Stimulated activated CD8-positive, alpha-beta memory T cell treated with anti-CD3 and anti-CD28 coated beads, Interleukin-2, amount 100 ng/mL, for 1 hour (primary cell): Measurements from ENCODE around the gene FLNB.

Experiments used
- DNase-seq, 2 donors: peaks; one replicate each; pipeline ENCODE4 v3.0.0-alpha.2; 2020; ENCODE audit warnings: low read depth in 2 of 2

The FLNB gene

GRCh38 chr3:58135712-58136543 lies 127.7 kb downstream of the FLNB start:
- no peak for DNase-seq

GRCh38 chr3:58137306-58137705 lies 129.1 kb downstream of the FLNB start:
- DNase-seq = no peak

- no peak for DNase-seq
Observed at GRCh38 chr3:58141766-58142345, 133.6 kb downstream of the FLNB start.

GRCh38 chr3:58143417-58144055 lies 135.3 kb downstream of the FLNB start:
- DNase-seq = no peak

GRCh38 chr3:58144478-58145325 lies 136.5 kb downstream of the FLNB start:
- no peak for DNase-seq

- DNase-seq = no peak
Observed at GRCh38 chr3:58148049-58148448, 139.8 kb downstream of the FLNB start.

- DNase-seq = no peak
Observed at GRCh38 chr3:58150130-58150809, 142.0 kb downstream of the FLNB start.

- no peak for DNase-seq
Observed at GRCh38 chr3:58150810-58151199, 142.6 kb downstream of the FLNB start.

- no peak for DNase-seq
Observed at GRCh38 chr3:58151637-58152036, 143.4 kb downstream of the FLNB start.

- DNase-seq = no peak
Observed at GRCh38 chr3:58152225-58153015, 144.2 kb downstream of the FLNB start.

- DNase-seq = no peak
Observed at GRCh38 chr3:58153371-58153770, 145.1 kb downstream of the FLNB start.

- DNase-seq = no peak
Observed at GRCh38 chr3:58154626-58155449, 146.6 kb downstream of the FLNB start.

- DNase-seq = no peak
Observed at GRCh38 chr3:58155838-58156237, 147.6 kb downstream of the FLNB start.

GRCh38 chr3:58157700-58158099 lies 149.5 kb downstream of the FLNB start:
- no peak for DNase-seq

- DNase-seq = no peak
Observed at GRCh38 chr3:58158442-58159153, 150.4 kb downstream of the FLNB start.

- DNase-seq = no peak
Observed at GRCh38 chr3:58160399-58160798, 152.2 kb downstream of the FLNB start.

GRCh38 chr3:58161435-58162398 lies 153.5 kb downstream of the FLNB start:
- no peak for DNase-seq

GRCh38 chr3:58163234-58163633 lies 155.0 kb downstream of the FLNB start:
- DNase-seq = no peak
